Measurements from ENCODE around the gene RHOG.
"Not testable (repeated sequence)": the region's sequence is repeated elsewhere in the genome, so short reads cannot be mapped to it uniquely, and the experiment has no call there.

The RHOG gene

GRCh38 chr11:3832816-3833215, 7.9 kb downstream of the RHOG start:
- DNase-seq, result no peak

GRCh38 chr11:3831378-3832239, 9.2 kb downstream of the RHOG start:
- DNase-seq, result no peak

- no peak for DNase-seq
Measured at GRCh38 chr11:3830730-3831129, 10.0 kb downstream of the RHOG start.

- DNase-seq, result no peak
Measured at GRCh38 chr11:3830088-3830487, 10.7 kb downstream of the RHOG start.

GRCh38 chr11:3827434-3828186, 13.1 kb downstream of the RHOG start:
- DNase-seq, result no peak

GRCh38 chr11:3826721-3827120, 14.0 kb downstream of the RHOG start:
- DNase-seq, result no peak

- DNase-seq, result no peak
Measured at GRCh38 chr11:3825473-3826154, 15.1 kb downstream of the RHOG start.

GRCh38 chr11:3824714-3825472, 15.9 kb downstream of the RHOG start:
- peak; percentile 31 to 83 for DNase-seq

GRCh38 chr11:3823762-3824506, 16.8 kb downstream of the RHOG start:
- no peak for DNase-seq

GRCh38 chr11:3823303-3823702, 17.5 kb downstream of the RHOG start:
- no peak for DNase-seq

- no peak for DNase-seq
Measured at GRCh38 chr11:3822312-3822711, 18.4 kb downstream of the RHOG start.

GRCh38 chr11:3820971-3821370, 19.8 kb downstream of the RHOG start:
- no peak for DNase-seq

GRCh38 chr11:3817181-3817800, 23.5 kb downstream of the RHOG start:
- no peak for DNase-seq

GRCh38 chr11:3816673-3817072, 24.1 kb downstream of the RHOG start:
- DNase-seq, result no peak

- no peak for DNase-seq
Measured at GRCh38 chr11:3815845-3816244, 24.9 kb downstream of the RHOG start.

GRCh38 chr11:3814832-3815231, 25.9 kb downstream of the RHOG start:
- not testable (repeated sequence) for DNase-seq

- DNase-seq, result no peak
Measured at GRCh38 chr11:3810951-3811350, 29.8 kb downstream of the RHOG start.

GRCh38 chr11:3810446-3810845, 30.3 kb downstream of the RHOG start:
- no peak for DNase-seq

GRCh38 chr11:3809624-3809928, 31.2 kb downstream of the RHOG start:
- no peak for DNase-seq

GRCh38 chr11:3808861-3809623, 31.7 kb downstream of the RHOG start:
- DNase-seq, result peak in 1 of 2 donors; percentile 23
